WTC11 (cell line): Measurements from ENCODE around the gene PICK1. TPM values are rescaled to one million over a fixed set of nuclear protein-coding genes. Genes with fewer than 3 reads are reported as not detected.

Experiments used
- ATAC-seq: fragments of 200-7000 bp; cut with Tn5 transposase; 2 replicates; pipeline ENCODE4 v1.10.0; 2021; ENCODE audit warnings: mild to moderate bottlenecking, moderate library complexity
- CTCF ChIA-PET: fragments of 300-600 bp; sonication (Branson Sonifier 250); formaldehyde crosslinking; loops from one replicate; lab custom pipeline; 2021; ENCODE audit warnings: antibody characterized with exemption; lab: Charles Lee
- POLR2A ChIA-PET: fragments of 350-600 bp; sonication (Branson Sonifier 250); formaldehyde crosslinking; loops from one replicate; lab custom pipeline; 2021; ENCODE audit warnings: antibody characterized with exemption; lab: Charles Lee
- DNase-seq: peaks from one replicate; pipeline ENCODE4 v3.0.0; 2021; ENCODE audit warnings: low spot score
- H3K27ac Mint-ChIP-seq: 2 replicates; pipeline ENCODE4 v1.8.0; 2021; ENCODE audit warnings: mixed read lengths
- H3K27me3 Mint-ChIP-seq: 2 replicates; pipeline ENCODE4 v1.8.0; 2021; ENCODE audit warnings: low read depth, mild to moderate bottlenecking, moderate library complexity, mixed read lengths
- H3K36me3 Mint-ChIP-seq: 2 replicates; pipeline ENCODE4 v1.8.0; 2021; ENCODE audit warnings: mixed read lengths
- H3K4me1 Mint-ChIP-seq: 2 replicates; pipeline ENCODE4 v1.8.0; 2022; ENCODE audit warnings: mixed read lengths
- H3K4me3 Mint-ChIP-seq: 2 replicates; pipeline ENCODE4 v1.8.0; 2021; ENCODE audit warnings: mild to moderate bottlenecking, moderate library complexity, mixed read lengths
- H3K9me3 Mint-ChIP-seq: 2 replicates; pipeline ENCODE4 v1.8.0; 2021; ENCODE audit warnings: mixed read lengths
- ETV6 ChIP-seq: sonication (generic); formaldehyde crosslinking; IDR thresholded peaks from 2 replicates; pipeline ENCODE4 v1.8.1; 2022; ENCODE audit warnings: mild to moderate bottlenecking, missing genetic modification reagents
- OVOL2 ChIP-seq: fragments of 250-450 bp; sonication (Bioruptor Pico); IDR thresholded peaks from 2 replicates; pipeline ENCODE4 v1.9.0; 2021; ENCODE audit warnings: mild to moderate bottlenecking, borderline replicate concordance
- ZNF138 ChIP-seq: sonication (generic); formaldehyde crosslinking; conservative IDR thresholded peaks from 2 replicates; pipeline ENCODE4 v1.8.1; 2022; ENCODE audit warnings: mild to moderate bottlenecking, moderate library complexity, missing genetic modification reagents
- ZNF232 ChIP-seq: sonication (generic); formaldehyde crosslinking; IDR thresholded peaks from 2 replicates; pipeline ENCODE4 v1.8.0; 2022; ENCODE audit warnings: mild to moderate bottlenecking, missing genetic modification reagents
- ZNF416 ChIP-seq: fragments of 250-450 bp; sonication (Bioruptor Pico); IDR thresholded peaks from 2 replicates; pipeline ENCODE4 v1.9.0; 2021; ENCODE audit warnings: mild to moderate bottlenecking, inconsistent platforms
- total RNA-seq: library from RNA; stranded (reverse); gene quantifications from 3 replicates; pipeline ENCODE4 v1.2.3, GENCODE V29; 2021
- TF ChIP-seq, protein P1 (sequence below): sonication (generic); formaldehyde crosslinking; IDR thresholded peaks from 2 replicates; pipeline ENCODE4 v1.8.1; 2022; ENCODE audit warnings: mild to moderate bottlenecking, moderate library complexity, missing genetic modification reagents
- TF ChIP-seq, protein P2 (sequence below): sonication (generic); formaldehyde crosslinking; IDR thresholded peaks from 2 replicates; pipeline ENCODE4 v1.8.0; 2022; ENCODE audit warnings: mild to moderate bottlenecking, missing genetic modification reagents
- TF ChIP-seq, protein P3 (sequence below): sonication (generic); formaldehyde crosslinking; IDR thresholded peaks from 2 replicates; pipeline ENCODE4 v1.8.0; 2023; ENCODE audit warnings: mild to moderate bottlenecking, missing genetic modification reagents
- TF ChIP-seq, protein P4 (sequence below): sonication (generic); formaldehyde crosslinking; IDR thresholded peaks from 2 replicates; pipeline ENCODE4 v1.8.1; 2023; ENCODE audit warnings: mild to moderate bottlenecking, missing genetic modification reagents, moderate library complexity
- TF ChIP-seq, protein P5 (sequence below): fragments of 250-450 bp; sonication (Bioruptor Pico); IDR thresholded peaks from 2 replicates; pipeline ENCODE4 v1.9.0; 2021; ENCODE audit warnings: mild to moderate bottlenecking, borderline replicate concordance
- TF ChIP-seq, protein P6 (sequence below): sonication (generic); formaldehyde crosslinking; IDR thresholded peaks from 2 replicates; pipeline ENCODE4 v1.8.1; 2023; ENCODE audit warnings: mild to moderate bottlenecking, missing genetic modification reagents
- TF ChIP-seq, protein P7 (sequence below): fragments of 250-450 bp; sonication (Bioruptor Pico); IDR thresholded peaks from 2 replicates; pipeline ENCODE4 v1.9.0; 2021; ENCODE audit warnings: moderate library complexity, mild to moderate bottlenecking, inconsistent platforms, borderline replicate concordance

The PICK1 gene
- total RNA-seq, 1 experiment from 2014 or later: 33.4 TPM

DNA sequence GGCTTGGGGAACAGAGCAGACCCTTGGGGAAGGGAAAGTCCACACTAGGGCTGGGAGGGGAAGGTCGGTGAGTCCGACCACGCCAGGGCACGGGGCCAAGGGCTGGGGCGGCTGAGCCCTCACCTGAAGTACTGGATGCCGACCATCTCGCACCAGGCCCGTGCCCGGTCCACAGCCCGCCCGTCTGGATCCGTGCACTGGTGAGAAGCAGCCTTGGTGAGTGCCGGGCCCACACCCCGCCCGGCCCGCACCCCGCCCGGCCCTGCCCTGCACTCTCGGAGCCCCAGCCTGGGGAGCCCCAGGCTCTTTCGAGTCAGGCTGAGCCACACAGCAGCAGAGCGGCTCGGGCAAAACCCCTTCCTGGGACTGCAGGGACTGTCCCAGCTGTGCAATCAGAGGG is 55.2 kb downstream of the PICK1 start:
- H3K27me3 Mint-ChIP-seq: no peaks in the 10 kb centered on the region; the same call in 1 of the 2 replicates
- no peaks in the 10 kb centered on the region for H3K36me3 Mint-ChIP-seq
- CTCF ChIA-PET: interaction anchor here (0.6 to 11.1 kb wide), 4 partner anchors 12 to 64 kb away, joined by 3 to 222 read pairs (median 24); no protein-coding TSS in a partner anchor
- no peak for ATAC-seq
- no peaks in the 10 kb centered on the region for H3K9me3 Mint-ChIP-seq
- H3K4me3 Mint-ChIP-seq: no peak overlapping the region
- no peak for DNase-seq
- H3K27ac Mint-ChIP-seq: no peak overlapping the region
- POLR2A ChIA-PET: interaction anchor here (0.7 kb wide), 1 partner anchor 47 kb away, joined by 4 read pairs; no protein-coding TSS in a partner anchor
- TF ChIP-seq, protein P1, sequence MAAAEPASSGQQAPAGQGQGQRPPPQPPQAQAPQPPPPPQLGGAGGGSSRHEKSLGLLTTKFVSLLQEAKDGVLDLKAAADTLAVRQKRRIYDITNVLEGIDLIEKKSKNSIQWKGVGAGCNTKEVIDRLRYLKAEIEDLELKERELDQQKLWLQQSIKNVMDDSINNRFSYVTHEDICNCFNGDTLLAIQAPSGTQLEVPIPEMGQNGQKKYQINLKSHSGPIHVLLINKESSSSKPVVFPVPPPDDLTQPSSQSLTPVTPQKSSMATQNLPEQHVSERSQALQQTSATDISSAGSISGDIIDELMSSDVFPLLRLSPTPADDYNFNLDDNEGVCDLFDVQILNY: no peak
- TF ChIP-seq ZNF138 (CRISPR knock-in tag) (no peak), ZNF416 (no peak), ETV6 (no peak), OVOL2 (CRISPR knock-in tag) (no peak), ZNF232 (CRISPR knock-in tag) (no peak)
- TF ChIP-seq, protein P2, sequence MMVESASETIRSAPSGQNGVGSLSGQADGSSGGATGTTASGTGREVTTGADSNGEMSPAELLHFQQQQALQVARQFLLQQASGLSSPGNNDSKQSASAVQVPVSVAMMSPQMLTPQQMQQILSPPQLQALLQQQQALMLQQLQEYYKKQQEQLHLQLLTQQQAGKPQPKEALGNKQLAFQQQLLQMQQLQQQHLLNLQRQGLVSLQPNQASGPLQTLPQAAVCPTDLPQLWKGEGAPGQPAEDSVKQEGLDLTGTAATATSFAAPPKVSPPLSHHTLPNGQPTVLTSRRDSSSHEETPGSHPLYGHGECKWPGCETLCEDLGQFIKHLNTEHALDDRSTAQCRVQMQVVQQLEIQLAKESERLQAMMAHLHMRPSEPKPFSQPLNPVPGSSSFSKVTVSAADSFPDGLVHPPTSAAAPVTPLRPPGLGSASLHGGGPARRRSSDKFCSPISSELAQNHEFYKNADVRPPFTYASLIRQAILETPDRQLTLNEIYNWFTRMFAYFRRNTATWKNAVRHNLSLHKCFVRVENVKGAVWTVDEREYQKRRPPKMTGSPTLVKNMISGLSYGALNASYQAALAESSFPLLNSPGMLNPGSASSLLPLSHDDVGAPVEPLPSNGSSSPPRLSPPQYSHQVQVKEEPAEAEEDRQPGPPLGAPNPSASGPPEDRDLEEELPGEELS: no peak
- TF ChIP-seq, protein P3, sequence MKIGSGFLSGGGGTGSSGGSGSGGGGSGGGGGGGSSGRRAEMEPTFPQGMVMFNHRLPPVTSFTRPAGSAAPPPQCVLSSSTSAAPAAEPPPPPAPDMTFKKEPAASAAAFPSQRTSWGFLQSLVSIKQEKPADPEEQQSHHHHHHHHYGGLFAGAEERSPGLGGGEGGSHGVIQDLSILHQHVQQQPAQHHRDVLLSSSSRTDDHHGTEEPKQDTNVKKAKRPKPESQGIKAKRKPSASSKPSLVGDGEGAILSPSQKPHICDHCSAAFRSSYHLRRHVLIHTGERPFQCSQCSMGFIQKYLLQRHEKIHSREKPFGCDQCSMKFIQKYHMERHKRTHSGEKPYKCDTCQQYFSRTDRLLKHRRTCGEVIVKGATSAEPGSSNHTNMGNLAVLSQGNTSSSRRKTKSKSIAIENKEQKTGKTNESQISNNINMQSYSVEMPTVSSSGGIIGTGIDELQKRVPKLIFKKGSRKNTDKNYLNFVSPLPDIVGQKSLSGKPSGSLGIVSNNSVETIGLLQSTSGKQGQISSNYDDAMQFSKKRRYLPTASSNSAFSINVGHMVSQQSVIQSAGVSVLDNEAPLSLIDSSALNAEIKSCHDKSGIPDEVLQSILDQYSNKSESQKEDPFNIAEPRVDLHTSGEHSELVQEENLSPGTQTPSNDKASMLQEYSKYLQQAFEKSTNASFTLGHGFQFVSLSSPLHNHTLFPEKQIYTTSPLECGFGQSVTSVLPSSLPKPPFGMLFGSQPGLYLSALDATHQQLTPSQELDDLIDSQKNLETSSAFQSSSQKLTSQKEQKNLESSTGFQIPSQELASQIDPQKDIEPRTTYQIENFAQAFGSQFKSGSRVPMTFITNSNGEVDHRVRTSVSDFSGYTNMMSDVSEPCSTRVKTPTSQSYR (CRISPR knock-in tag): no peak
- TF ChIP-seq, protein P4, sequence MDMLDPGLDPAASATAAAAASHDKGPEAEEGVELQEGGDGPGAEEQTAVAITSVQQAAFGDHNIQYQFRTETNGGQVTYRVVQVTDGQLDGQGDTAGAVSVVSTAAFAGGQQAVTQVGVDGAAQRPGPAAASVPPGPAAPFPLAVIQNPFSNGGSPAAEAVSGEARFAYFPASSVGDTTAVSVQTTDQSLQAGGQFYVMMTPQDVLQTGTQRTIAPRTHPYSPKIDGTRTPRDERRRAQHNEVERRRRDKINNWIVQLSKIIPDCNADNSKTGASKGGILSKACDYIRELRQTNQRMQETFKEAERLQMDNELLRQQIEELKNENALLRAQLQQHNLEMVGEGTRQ: no peak
- TF ChIP-seq, protein P5, sequence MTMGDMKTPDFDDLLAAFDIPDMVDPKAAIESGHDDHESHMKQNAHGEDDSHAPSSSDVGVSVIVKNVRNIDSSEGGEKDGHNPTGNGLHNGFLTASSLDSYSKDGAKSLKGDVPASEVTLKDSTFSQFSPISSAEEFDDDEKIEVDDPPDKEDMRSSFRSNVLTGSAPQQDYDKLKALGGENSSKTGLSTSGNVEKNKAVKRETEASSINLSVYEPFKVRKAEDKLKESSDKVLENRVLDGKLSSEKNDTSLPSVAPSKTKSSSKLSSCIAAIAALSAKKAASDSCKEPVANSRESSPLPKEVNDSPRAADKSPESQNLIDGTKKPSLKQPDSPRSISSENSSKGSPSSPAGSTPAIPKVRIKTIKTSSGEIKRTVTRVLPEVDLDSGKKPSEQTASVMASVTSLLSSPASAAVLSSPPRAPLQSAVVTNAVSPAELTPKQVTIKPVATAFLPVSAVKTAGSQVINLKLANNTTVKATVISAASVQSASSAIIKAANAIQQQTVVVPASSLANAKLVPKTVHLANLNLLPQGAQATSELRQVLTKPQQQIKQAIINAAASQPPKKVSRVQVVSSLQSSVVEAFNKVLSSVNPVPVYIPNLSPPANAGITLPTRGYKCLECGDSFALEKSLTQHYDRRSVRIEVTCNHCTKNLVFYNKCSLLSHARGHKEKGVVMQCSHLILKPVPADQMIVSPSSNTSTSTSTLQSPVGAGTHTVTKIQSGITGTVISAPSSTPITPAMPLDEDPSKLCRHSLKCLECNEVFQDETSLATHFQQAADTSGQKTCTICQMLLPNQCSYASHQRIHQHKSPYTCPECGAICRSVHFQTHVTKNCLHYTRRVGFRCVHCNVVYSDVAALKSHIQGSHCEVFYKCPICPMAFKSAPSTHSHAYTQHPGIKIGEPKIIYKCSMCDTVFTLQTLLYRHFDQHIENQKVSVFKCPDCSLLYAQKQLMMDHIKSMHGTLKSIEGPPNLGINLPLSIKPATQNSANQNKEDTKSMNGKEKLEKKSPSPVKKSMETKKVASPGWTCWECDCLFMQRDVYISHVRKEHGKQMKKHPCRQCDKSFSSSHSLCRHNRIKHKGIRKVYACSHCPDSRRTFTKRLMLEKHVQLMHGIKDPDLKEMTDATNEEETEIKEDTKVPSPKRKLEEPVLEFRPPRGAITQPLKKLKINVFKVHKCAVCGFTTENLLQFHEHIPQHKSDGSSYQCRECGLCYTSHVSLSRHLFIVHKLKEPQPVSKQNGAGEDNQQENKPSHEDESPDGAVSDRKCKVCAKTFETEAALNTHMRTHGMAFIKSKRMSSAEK (CRISPR knock-in tag): no peak
- TF ChIP-seq, protein P6, sequence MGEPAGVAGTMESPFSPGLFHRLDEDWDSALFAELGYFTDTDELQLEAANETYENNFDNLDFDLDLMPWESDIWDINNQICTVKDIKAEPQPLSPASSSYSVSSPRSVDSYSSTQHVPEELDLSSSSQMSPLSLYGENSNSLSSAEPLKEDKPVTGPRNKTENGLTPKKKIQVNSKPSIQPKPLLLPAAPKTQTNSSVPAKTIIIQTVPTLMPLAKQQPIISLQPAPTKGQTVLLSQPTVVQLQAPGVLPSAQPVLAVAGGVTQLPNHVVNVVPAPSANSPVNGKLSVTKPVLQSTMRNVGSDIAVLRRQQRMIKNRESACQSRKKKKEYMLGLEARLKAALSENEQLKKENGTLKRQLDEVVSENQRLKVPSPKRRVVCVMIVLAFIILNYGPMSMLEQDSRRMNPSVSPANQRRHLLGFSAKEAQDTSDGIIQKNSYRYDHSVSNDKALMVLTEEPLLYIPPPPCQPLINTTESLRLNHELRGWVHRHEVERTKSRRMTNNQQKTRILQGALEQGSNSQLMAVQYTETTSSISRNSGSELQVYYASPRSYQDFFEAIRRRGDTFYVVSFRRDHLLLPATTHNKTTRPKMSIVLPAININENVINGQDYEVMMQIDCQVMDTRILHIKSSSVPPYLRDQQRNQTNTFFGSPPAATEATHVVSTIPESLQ: no peak
- TF ChIP-seq, protein P7, sequence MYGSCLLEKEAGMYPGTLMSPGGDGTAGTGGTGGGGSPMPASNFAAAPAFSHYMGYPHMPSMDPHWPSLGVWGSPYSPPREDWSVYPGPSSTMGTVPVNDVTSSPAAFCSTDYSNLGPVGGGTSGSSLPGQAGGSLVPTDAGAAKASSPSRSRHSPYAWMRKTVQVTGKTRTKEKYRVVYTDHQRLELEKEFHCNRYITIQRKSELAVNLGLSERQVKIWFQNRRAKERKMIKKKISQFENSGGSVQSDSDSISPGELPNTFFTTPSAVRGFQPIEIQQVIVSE (CRISPR knock-in tag): no peak
- H3K4me1 Mint-ChIP-seq: peaks cover 7% of the 10 kb centered on the region
